Stimulated activated CD4-positive, alpha-beta T cell treated with anti-CD3 and anti-CD28 coated beads, Interleukin-12 subunit alpha, Interleukin-12 subunit beta, amount 100 ng/mL, for 4 hours (primary cell): ENCODE data around the gene RAC2.

Experiments used
- DNase-seq: peaks from one replicate; pipeline ENCODE4 v3.0.0-alpha.2; 2020

Gene RAC2

GRCh38 chr22:37215890-37216289 lies 28.2 kb downstream of the RAC2 start:
- no peak for DNase-seq

GRCh38 chr22:37214731-37215030 lies 29.4 kb downstream of the RAC2 start:
- DNase-seq, result no peak

- DNase-seq, result no peak
Observed at GRCh38 chr22:37213941-37214730, 29.9 kb downstream of the RAC2 start.

- no peak for DNase-seq
Observed at GRCh38 chr22:37213218-37213855, 30.7 kb downstream of the RAC2 start.

- no peak for DNase-seq
Observed at GRCh38 chr22:37212174-37212906, 31.7 kb downstream of the RAC2 start, which contains the start of gene SSTR3. Gene SSTR3, minus strand, starts transcription at chr22:37212477. Its CDS starts 4,674 bp downstream, at chr22:37207803.

GRCh38 chr22:37211866-37212173 lies 32.2 kb downstream of the RAC2 start:
- no peak for DNase-seq

- DNase-seq, result no peak
Observed at GRCh38 chr22:37211075-37211865, 32.8 kb downstream of the RAC2 start.

GRCh38 chr22:37210041-37210803 lies 33.8 kb downstream of the RAC2 start:
- DNase-seq, result no peak

- DNase-seq, result no peak
Observed at GRCh38 chr22:37209140-37209845, 34.8 kb downstream of the RAC2 start.

GRCh38 chr22:37208401-37209139 lies 35.5 kb downstream of the RAC2 start:
- no peak for DNase-seq

- no peak for DNase-seq
Observed at GRCh38 chr22:37207981-37208380, 36.1 kb downstream of the RAC2 start.

- no peak for DNase-seq
Observed at GRCh38 chr22:37206841-37207821, 36.9 kb downstream of the RAC2 start.

GRCh38 chr22:37206118-37206840 lies 37.8 kb downstream of the RAC2 start:
- DNase-seq, result no peak

GRCh38 chr22:37205046-37205445 lies 39.0 kb downstream of the RAC2 start:
- no peak for DNase-seq

- DNase-seq, result no peak
Observed at GRCh38 chr22:37204045-37204655, 39.9 kb downstream of the RAC2 start.

GRCh38 chr22:37203354-37204044 lies 40.6 kb downstream of the RAC2 start:
- no peak for DNase-seq

- no peak for DNase-seq
Observed at GRCh38 chr22:37202716-37203115, 41.4 kb downstream of the RAC2 start.

- DNase-seq, result no peak
Observed at GRCh38 chr22:37202001-37202555, 42.0 kb downstream of the RAC2 start.
